ENCODE results near the gene GLDN. TPM values are rescaled to one million over a fixed set of nuclear protein-coding genes. Genes with fewer than 3 reads are reported as not detected.

GLDN gene
- total and polyA plus RNA-seq, 2 of the 8 experiments (the other 6 are each of a cell fraction or from before 2014, with no cell fraction given) = 0.24 to 0.50 TPM

GRCh38 chr15:51342227-51342999 lies 958 bp downstream of the GLDN start:
- H3K4ac ChIP-seq (replicated peaks; ENCODE audit: insufficient read length, low read depth, low read length) = no peak overlapping the region
- no peak overlapping the region for H4K5ac ChIP-seq (ENCODE audit: insufficient read length, low read depth, low read length)
- H4K8ac ChIP-seq (ENCODE audit: extremely low read depth, insufficient read depth, low read length) = no peak overlapping the region
- H2BK5ac ChIP-seq (ENCODE audit: low read depth, low read length) = no peak overlapping the region
- FAIRE-seq (no peak), DNase-seq (ENCODE audit: low read depth in 1 of 2, low spot score in 2 of 2) (peak in 1 of 2 experiments; percentile 51)
- H2BK120ac ChIP-seq (replicated peaks; ENCODE audit: low read depth, low read length) = no peak overlapping the region
- peak overlapping the region; percentile 68 to 96 for H3K4me2 ChIP-seq (ENCODE audit: insufficient read depth in 1 of 2, low read depth in 2 of 2, low read length in 2 of 2)
- TF ChIP-seq, protein P1, sequence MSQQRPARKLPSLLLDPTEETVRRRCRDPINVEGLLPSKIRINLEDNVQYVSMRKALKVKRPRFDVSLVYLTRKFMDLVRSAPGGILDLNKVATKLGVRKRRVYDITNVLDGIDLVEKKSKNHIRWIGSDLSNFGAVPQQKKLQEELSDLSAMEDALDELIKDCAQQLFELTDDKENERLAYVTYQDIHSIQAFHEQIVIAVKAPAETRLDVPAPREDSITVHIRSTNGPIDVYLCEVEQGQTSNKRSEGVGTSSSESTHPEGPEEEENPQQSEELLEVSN (IDR thresholded peaks at IDR 0.05) = peak; percentile 61
- TF ChIP-seq, protein P2, sequence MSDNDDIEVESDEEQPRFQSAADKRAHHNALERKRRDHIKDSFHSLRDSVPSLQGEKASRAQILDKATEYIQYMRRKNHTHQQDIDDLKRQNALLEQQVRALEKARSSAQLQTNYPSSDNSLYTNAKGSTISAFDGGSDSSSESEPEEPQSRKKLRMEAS (IDR thresholded peaks at IDR 0.05) = peak; percentile 28; the same call in 1 of the 2 replicates
- no peak for TF ChIP-seq POLR2AphosphoS5 (IDR thresholded peaks at IDR 0.05; ENCODE audit: low read depth, low read length)
- H3K23ac ChIP-seq (ENCODE audit: insufficient read length) = no peak overlapping the region
- no peak overlapping the region for H2AK5ac ChIP-seq (ENCODE audit: low read depth, low read length)
- WGBS, 2 experiments (ENCODE audit: extremely low coverage in 1 of 2, insufficient coverage in 1 of 2, insufficient read length in 1 of 2, insufficient replicate concordance in 2 of 2, low coverage in 1 of 2, low lambda C conversion rate in 2 of 2, missing lambda C conversion rate in 1 of 2) = 54% methylated on average over 16 of the region's 16 CpGs; no CpG with 5 or more reads in 1 of the 2 experiments
- peak overlapping the region; percentile 61; the same call in 1 of the 2 replicates for H2BK15ac ChIP-seq (ENCODE audit: low read length)
- no peak overlapping the region for H4K91ac ChIP-seq (replicated peaks; ENCODE audit: insufficient read length, low read length)
- H3K4me3 ChIP-seq (ENCODE audit: extremely low read depth in 1 of 4, insufficient read depth in 2 of 4, low read depth in 3 of 4, low read length in 4 of 4) = peak overlapping the region; percentile 27 to 63 (median 42)
- no peaks in the 10 kb centered on the region for H3K79me1 ChIP-seq (ENCODE audit: low read depth, low read length)
- no peak overlapping the region for H3K9ac ChIP-seq (replicated peaks in 1 of 4; ENCODE audit: extremely low read depth in 1 of 4, low read depth in 3 of 4, low read length in 3 of 4)
- no peak overlapping the region for H2BK20ac ChIP-seq (ENCODE audit: low read length)
- H3K36me3 ChIP-seq (ENCODE audit: control insufficient read depth in 2 of 4, insufficient read depth in 4 of 4, low read length in 3 of 4) = no peaks in the 10 kb centered on the region; a peak in 1 of 8 replicates
- ChIA-PET CTCF (ENCODE audit: partially characterized antibody) (interaction anchor here (0.9 to 2.5 kb wide), 5 partner anchors 9 to 60 kb away, joined by 3 to 7 read pairs (median 4); no protein-coding TSS in a partner anchor), POLR2A (ENCODE audit: partially characterized antibody) (interaction anchor here (0.9 to 1.2 kb wide), 3 partner anchors 10 to 59 kb away, joined by 3 read pairs; no protein-coding TSS in a partner anchor)
- H3K23me2 ChIP-seq (ENCODE audit: low read depth, low read length) = peaks cover 9% of the 10 kb centered on the region; the same call in 1 of the 2 replicates
- H3K27ac ChIP-seq (ENCODE audit: low read depth, low read length) = no peak overlapping the region
- H2AFZ ChIP-seq (ENCODE audit: low read length) = peak overlapping the region; percentile 10; the same call in 1 of the 2 replicates
- H3K56ac ChIP-seq (replicated peaks; ENCODE audit: insufficient read length, low read depth, low read length) = no peak overlapping the region
- no peaks in the 10 kb centered on the region for H4K20me1 ChIP-seq (replicated peaks in 1 of 2; ENCODE audit: control insufficient read depth in 1 of 2, insufficient read depth in 2 of 2, low read length in 2 of 2)
- H2BK12ac ChIP-seq (ENCODE audit: low read depth, low read length) = 0 out of 2 replicates have a peak overlapping the region, but pooled peaks have one; percentile 60
- H3K9me3 ChIP-seq (ENCODE audit: insufficient read depth in 2 of 2, low read depth in 1 of 2, low read length in 1 of 2) = no peaks in the 10 kb centered on the region
- H3K18ac ChIP-seq (ENCODE audit: extremely low read depth, low read length) = no peak overlapping the region
- H3K14ac ChIP-seq (ENCODE audit: insufficient read length) = no peak overlapping the region
- no peaks in the 10 kb centered on the region for H3K79me2 ChIP-seq (ENCODE audit: control insufficient read depth in 1 of 2, insufficient read depth in 2 of 2, low read length in 2 of 2)
- H3K4me1 ChIP-seq (replicated peaks in 1 of 4; ENCODE audit: control insufficient read depth in 3 of 4, insufficient read depth in 4 of 4, low read length in 3 of 4) = peaks cover 0 to 6% (median 2%) of the 10 kb centered on the region in 4 experiments; a peak in 5 of 7 replicates
- peaks cover 14 to 44% (median 33%) of the 10 kb centered on the region in 4 experiments for H3K27me3 ChIP-seq (replicated peaks in 1 of 4; ENCODE audit: control insufficient read depth in 3 of 4, extremely low read depth in 1 of 4, insufficient read depth in 3 of 4, low read length in 3 of 4)
